Fibroblast of the aortic adventitia (primary cell): Measurements from ENCODE around the gene DACT2. TPM values are rescaled to one million over a fixed set of nuclear protein-coding genes. Genes with fewer than 3 reads are reported as not detected.

Experiments used
- DNase-seq: peaks from one replicate; pipeline ENCODE4 v3.0.0-alpha.2; 2010; ENCODE audit warnings: low read depth
- H3K4me3 ChIP-seq: 2 replicates; pipeline ENCODE4 v1.5.1; 2011; ENCODE audit warnings: low read depth, mild to moderate bottlenecking, control low read depth, low read length, moderate library complexity
- CTCF ChIP-seq: IDR thresholded peaks from 2 replicates; pipeline ENCODE4 v1.5.1; 2011; ENCODE audit warnings: mild to moderate bottlenecking, low read length, control low read depth, inconsistent platforms; ENCODE audit not compliant: insufficient read depth
- total RNA-seq: library from RNA; depleted of rRNA; stranded (reverse); fragments of >200 nt; gene quantifications from 2 replicates; pipeline ENCODE4 v1.2.3, GENCODE V29; 2012; ENCODE audit warnings: low replicate concordance

The DACT2 gene
- total RNA-seq, 1 donor, result 0.27 TPM

GRCh38 chr6:168348186-168348585, 28.6 kb upstream of the DACT2 start:
- DNase-seq, result no peak
- TF ChIP-seq CTCF, result no peak
- H3K4me3 ChIP-seq, result no peak overlapping the region

GRCh38 chr6:168347615-168348014, 28.0 kb upstream of the DACT2 start:
- H3K4me3 ChIP-seq, result no peak overlapping the region
- DNase-seq, result no peak
- no peak for TF ChIP-seq CTCF

GRCh38 chr6:168347053-168347452, 27.5 kb upstream of the DACT2 start:
- no peak for TF ChIP-seq CTCF
- no peak for DNase-seq

GRCh38 chr6:168345896-168346754, 26.5 kb upstream of the DACT2 start:
- no peak for DNase-seq
- TF ChIP-seq CTCF, result no peak
- H3K4me3 ChIP-seq, result no peak overlapping the region

More at GRCh38 chr6:168347053-168347452, 27.5 kb upstream of the DACT2 start:
- H3K4me3 ChIP-seq, result no peak overlapping the region

- TF ChIP-seq CTCF, result no peak
- DNase-seq, result no peak
- H3K4me3 ChIP-seq, result no peak overlapping the region
Observed at GRCh38 chr6:168345266-168345665, 25.7 kb upstream of the DACT2 start.

GRCh38 chr6:168344338-168344737, 24.8 kb upstream of the DACT2 start:
- no peak for TF ChIP-seq CTCF
- DNase-seq, result no peak

More at GRCh38 chr6:168344338-168344737, 24.8 kb upstream of the DACT2 start:
- no peak overlapping the region for H3K4me3 ChIP-seq
